HG03196 (cell line): ENCODE data around the gene CLEC18C.
"Not testable (repeated sequence)": the region's sequence is repeated elsewhere in the genome, so short reads cannot be mapped to it uniquely, and the experiment has no call there.

ENCODE experiments used
- ATAC-seq: cut with Tn5 transposase; IDR thresholded peaks from one replicate; pipeline ENCODE4 v1.9.1; 2021; ENCODE audit not compliant: unreplicated experiment

Gene CLEC18C

DNA sequence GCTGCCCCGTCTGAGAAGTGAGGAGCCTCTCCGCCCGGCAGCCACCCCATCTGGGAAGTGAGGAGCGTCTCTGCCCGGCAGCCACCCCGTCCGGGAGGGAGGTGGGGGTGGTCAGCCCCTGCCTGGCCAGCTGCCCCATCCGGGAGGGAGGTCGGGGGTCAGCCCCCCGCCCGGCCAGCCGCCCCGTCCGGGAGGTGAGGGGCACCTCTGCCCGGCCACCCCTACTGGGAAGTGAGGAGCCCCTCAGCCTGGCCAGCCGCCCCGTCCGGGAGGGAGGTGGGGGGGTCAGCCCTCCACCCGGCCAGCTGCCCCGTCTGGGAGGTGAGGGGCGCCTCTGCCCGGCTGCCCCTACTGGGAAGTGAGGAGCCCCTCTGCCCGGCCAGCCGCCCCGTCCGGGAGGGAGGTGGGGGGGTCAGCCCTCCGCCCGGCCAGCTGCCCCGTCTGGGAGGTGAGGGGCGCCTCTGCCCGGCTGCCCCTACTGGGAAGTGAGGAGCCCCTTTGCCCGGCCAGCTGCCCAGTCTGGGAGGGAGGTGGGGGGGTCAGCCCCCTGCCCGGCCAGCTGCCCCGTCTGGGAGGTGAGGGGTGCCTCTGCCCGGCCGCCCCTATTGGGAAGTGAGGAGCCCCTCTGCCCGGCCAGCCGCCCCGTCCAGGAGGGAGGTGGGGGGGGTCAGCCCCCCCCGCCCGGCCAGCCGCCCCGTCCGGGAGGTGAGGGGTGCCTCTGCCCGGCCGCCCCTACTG, 31.2 kb downstream of the CLEC18C start:
- ATAC-seq = not testable (repeated sequence)

DNA sequence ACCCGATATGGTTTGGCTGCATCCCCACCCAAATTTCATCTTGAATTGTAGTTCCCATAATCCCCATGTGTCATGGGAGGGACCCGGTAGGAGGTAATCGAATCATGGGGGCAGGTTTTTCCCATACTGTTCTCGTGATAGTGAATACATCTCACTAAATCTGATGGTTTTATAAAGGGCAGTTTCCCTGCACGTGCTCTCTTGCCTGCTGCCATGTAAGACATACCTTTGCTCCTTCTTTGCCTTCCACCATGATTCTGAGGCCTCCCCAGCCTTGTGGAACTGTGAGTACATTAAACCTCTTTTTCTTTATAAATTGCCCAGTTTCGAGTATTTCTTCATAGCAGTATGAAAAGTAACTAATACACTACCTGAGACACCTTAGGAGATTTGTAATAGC, 32.8 kb downstream of the CLEC18C start:
- ATAC-seq = not testable (repeated sequence)

DNA sequence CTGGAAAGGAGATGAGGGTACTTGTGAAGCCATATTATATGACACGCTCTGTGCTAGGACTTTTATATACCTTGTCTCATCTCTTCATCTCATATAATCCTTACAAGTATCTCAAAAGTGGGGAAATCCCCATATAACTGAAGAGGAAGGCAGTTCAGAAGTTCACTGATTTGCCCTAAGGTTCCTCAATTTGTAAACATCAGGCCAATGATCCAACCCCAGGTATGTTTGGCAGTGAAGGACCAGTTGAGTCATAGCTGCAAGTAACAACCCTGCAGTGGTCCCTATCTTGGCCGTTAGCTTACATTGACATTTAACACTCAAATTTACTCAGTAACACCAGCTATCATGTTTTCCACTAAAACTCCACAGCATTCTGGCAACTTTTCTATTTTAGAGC, 45.0 kb downstream of the CLEC18C start:
- ATAC-seq = not testable (repeated sequence)

DNA sequence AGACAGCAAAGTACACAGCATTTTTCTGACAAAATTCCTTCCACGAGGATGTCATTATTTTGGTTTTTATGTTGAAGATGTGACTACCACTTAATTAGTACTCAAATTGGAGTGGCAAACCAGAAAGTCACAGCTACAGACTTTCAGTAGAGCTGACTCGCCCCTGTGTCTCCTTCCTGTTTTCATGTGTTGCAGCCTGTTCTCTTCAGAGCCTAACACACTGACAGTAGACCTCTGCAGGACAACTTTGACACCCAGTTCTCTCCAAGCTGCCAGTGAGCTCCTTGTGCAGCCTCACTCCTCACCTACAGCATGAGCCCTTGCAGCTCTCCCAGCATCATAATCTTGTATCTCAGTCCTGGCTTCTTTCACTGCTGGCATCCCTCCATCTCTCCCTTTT, 49.0 kb downstream of the CLEC18C start:
- ATAC-seq = not testable (repeated sequence)

DNA sequence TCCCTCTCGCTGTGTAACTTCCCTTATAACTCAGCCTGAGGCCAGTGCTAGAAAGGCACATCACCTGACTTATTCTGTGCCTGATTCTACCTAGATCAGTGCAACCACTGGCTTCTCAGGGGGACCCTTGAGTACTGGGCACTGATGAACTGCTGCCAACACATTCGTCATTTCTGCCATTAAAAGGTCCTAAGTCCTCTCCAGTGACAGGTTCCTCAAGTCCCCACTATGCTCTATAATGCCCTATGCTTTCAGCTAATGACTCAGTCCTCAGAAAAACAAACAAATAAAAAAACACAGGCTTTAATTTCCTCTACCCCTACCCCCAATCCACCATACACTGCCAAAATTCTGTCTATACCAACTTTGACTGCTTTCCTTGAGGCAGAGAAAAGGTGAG, 49.6 kb downstream of the CLEC18C start:
- not testable (repeated sequence) for ATAC-seq

DNA sequence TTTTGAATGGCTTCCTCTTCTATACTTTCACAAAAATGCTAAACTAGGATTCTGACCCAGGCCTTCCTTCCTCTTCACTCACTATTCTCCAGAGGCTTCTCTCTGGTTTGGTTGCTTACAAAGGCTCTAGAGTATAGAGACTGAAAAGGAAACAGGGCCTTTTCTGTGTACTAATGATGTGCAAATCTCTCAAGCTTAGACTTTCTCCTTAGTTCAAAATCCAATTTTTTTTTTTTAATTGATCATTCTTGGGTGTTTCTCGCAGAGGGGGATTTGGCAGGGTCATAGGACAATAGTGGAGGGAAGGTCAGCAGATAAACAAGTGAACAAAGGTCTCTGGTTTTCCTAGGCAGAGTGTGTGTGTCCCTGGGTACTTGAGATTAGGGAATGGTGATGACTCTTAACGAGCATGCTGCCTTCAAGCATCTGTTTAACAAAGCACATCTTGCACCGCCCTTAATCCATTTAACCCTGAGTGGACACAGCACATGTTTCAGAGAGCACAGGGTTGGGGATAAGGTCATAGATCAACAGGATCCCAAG, 50.5 kb downstream of the CLEC18C start:
- ATAC-seq = not testable (repeated sequence)

DNA sequence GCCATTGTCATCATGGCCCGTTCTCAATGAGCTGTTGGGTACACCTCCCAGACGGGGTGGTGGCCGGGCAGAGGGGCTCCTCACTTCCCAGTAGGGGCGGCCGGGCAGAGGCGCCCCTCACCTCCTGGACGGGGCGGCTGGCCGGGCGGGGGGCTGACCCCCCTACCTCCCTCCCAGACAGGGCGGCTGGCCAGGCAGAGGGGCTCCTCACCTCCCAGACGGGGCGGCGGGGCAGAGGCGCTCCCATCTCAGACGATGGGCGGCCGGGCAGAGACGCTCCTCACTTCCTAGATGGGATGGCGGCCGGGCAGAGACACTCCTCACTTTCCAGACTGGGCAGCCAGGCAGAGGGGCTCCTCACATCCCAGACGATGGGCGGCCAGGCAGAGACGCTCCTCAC, 51.1 kb downstream of the CLEC18C start:
- ATAC-seq = not testable (repeated sequence)

DNA sequence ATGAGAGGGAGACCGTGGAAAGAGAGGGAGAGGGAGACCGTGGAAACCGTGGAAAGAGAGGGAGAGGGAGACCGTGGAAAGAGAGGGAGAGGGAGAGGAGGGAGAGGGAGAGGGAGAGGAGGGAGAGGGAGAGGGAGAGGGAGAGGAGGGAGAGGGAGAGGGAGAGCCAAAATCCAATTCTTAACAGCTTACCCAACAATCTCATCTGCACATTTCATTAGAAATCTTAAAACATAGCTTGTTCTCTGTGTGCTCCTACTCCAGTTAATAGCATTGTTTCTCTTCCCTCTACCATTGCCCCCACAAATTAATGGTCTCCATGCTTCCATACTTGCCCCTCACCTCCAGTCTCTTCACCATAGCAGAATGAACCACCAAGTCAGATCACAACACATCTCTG, 51.8 kb downstream of the CLEC18C start:
- ATAC-seq = not testable (repeated sequence)

DNA sequence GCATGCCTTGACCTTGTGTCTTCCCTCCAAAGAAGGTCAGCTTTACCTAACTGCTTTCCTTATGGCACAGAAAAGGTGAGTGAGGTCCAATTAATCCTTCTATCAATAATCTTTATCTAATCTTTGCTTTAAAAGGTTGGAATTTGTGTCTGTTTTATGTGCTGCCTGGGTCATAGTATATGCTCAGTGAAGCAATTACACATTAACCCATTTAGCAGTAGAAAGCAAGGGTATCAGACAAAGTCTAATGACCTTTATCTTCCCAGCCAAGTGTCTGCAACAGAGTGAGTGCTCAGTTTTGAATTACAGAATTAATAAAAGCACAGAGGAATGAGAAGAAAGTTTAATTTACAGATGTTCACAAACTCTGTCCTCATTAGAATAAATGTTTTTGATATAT, 52.4 kb downstream of the CLEC18C start:
- not testable (repeated sequence) for ATAC-seq

DNA sequence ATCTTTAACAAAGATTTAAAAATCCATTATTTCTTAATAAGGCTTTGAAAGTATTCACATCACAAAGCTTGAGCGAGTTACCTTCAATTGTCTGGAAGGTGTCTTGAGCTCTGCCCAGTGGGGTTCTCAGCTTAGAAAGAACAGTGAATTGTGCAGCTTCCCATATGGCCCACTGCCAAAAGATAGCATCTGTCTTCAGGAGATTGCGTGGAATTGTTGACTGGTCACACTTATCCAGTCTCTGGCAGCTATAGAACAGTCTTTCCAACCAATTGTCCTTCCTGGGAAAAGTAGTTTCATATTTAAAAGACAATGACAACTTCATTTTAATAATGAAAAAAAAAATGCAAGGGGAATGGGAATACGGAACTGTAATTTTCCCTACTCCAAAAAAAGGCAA, 58.2 kb downstream of the CLEC18C start:
- not testable (repeated sequence) for ATAC-seq
